ENCODE measurements around the gene COX7C.
"Not testable (repeated sequence)": the region's sequence is repeated elsewhere in the genome, so short reads cannot be mapped to it uniquely, and the experiment has no call there.

Gene COX7C

GRCh38 chr5:86617756-86618576 lies at the start of gene COX7C:
COX7C (plus strand) TSS chr5:86617941; CDS start chr5:86618056, 115 bp downstream.
- DNase-seq = peak; percentile 97

DNA sequence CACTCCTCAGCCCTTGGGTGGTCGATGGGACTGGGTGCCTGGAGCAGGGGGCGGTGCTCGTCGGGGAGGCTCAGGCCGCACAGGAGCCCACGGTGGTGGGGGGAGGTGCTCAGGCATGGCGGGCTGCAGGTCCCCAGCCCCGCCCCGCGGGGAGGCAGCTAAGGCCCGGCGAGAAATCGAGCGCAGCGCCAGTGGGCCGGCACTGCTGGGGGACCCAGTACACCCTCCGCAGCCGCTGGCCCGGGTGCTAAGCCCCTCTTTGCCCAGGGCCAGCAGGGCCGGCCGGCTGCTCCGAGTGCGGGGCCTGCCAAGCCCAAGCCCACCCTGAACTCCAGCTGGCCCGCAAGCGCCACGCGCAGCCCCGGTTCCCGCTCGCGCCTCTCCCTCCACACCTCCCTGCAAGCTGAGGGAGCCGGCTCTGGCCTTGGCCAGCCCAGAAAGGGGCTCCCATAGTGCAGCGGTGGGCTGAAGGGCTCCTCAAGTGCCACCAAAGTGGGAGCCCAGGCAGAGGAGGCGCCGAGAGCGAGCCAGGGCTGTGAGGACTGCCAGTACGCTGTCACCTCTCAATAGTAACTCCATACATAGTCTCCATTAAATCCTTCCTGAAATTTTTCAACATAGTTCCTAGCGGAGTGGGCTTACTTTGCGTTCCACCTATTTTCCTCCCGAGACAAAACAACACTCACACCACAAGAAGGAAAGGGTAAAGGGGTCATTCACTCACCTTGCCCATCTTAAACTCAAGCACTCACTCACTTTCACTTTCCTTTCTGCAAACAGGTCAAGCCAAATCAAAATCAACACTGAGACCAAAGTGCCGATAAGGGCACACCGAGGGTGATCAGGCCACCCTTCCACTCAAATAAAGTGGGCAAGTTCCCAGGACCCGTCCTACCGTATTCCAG lies 48.0 kb upstream of the COX7C start:
- not testable (repeated sequence) for DNase-seq

DNA sequence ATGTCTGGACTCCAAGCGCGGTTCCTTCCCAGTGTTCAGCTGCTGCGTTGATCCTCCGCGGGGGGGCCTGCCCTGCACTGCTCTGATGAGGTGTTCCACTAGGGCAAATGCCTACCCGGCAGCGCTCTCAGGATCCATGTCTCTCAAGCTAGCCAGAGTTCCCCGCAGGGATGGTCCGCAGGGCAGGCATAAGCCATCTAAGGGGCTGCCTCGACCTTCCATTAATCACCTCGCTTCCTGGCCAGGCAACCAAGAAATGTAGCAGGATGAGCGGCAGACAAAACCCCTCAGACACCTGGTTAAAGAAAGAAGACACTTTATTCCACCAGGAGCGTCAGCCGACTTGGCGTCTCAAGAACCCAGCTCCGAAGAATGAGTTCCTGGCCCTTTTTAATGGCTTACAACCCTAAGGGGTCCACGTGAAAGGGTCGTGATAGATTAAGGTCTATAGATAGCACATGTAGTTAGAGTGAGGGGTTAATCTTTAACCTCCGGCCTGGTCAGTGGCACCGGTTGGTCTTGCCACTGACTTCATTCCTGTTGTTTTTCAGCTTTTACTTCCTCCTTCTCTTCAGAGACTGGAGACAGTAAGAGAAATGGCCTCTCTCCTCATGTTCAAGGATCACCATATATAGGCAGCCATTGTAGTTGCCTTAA lies 47.2 kb upstream of the COX7C start:
- peak; percentile 35 for DNase-seq

- not testable (repeated sequence) for DNase-seq
Observed at GRCh38 chr5:86571109-86571508, 46.6 kb upstream of the COX7C start.

DNA sequence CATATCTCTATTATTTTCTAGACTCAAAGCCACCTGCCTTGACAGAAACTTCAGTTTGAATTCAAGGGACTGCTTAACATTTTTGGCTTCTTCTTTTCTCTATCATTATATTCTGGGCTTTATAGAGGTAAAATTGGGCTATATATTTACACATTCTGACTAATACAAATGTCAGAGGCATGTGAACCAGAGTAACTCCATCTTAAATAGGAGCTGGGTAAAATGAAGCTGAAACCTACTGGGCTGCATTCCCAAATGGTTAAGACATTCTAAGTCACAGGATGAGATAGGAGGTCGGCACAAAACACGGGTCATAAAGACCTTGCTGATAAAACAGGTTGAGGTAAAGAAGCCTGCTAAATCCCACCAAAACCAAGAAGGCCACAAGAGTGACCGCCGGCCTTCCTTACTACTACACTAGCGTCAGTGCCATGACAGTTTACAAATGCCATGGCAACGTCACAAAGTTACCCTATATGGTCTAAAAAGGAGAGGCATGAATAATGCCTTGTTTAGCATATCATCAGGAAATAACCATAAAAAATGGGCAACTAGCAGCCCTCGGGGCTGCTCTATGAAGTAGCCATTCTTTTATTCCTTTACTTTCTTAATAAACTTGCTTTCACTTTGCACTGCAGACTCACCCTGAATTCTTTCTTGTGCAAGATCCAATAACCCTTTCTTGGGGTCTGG lies 44.8 kb upstream of the COX7C start:
- no peak for DNase-seq

DNA sequence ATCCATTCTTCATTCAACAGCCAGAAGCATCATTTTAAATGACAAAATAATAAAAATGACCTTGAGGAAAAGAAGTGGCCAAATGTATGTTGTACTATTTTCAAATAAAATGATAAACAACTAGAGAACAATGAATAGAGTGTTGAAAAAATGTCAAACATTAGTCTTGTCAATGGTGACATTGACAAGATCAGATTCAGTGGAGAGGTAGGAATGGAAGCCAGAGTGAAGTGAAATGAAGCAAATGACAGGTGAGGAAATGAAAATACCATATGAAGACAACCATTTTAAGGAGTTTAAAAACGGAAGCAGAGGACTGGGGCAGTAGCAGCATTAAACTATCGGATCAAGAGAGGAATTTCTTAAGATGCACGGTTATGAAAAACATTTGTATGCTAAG lies 38.2 kb upstream of the COX7C start:
- no peak for DNase-seq

DNA sequence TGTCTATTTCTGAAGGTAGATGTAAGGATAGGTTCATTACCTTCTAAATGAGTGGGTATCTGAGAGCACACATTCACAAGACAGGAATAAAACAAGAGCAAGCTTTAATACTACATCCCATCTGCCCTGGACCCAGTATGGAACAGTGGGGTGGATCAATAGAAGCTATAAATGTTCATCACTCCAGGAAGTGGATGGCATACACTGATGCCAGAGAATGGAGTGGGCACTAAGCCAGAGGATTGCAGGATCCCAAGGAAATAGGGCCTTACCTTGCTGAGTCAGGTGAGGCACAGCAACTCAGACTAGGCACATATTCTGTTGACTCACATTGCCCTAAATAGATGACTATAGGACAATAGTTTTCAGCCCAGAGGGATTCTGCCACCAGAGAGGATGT lies 21.3 kb upstream of the COX7C start:
- DNase-seq = no peak

- no peak for DNase-seq
Observed at GRCh38 chr5:86605881-86606280, 11.9 kb upstream of the COX7C start.

- no peak for DNase-seq
Observed at GRCh38 chr5:86613455-86613854, 4.3 kb upstream of the COX7C start.

DNA sequence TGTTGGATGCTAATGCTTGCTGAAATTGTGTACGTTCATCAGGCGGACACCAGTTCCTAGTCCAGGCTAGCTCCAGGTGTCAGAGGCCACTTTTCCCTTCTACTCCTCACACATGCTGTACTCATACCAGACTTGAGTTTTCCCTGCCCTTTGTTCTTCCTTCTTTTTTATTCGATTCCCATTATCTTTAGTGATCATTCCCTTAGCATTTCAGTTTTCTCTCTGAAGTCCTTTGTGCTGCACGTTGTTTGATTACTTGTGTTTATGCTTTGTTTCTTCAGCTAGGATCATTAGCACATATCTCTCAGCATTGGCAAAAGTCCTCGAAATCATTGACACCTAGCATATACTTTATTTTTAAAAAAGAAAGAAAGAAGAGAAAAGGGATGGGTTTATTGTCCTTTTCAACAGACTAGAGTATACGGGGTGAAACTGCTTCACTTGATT lies 409 bp upstream of the COX7C start:
- no peak for DNase-seq

DNA sequence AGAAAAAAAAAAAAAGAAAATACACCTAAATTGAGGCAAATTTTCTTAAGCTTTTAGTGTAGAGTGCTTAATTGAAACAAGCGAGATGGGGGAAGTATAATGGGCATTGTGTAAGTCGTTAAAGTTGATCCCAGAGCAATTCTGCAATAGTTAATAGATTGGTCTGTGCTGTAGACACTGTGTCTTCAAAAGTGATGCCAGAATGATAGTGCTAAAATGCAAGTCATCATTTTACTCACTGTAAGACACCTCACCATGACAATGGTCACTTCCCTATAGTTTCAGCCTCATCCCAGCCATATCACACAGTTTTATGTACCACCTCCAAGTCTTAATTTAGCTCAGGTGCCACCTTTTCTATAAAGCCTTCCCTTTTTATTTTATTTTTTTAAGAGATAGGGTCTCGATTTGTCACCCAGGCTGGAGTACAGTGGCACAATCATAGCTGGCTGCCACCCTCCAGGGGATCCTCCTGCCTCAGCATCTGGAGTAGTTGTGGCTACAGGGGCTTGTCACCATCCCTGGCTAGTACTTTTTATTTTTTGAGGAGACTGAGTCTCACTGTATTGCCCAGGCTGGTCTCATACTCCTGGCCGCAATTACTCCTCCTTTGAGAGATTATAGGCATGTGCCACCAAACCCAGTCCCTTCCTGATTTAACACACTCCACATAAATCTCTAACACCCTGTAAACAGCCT lies 6.2 kb downstream of the COX7C start:
- no peak for DNase-seq

DNA sequence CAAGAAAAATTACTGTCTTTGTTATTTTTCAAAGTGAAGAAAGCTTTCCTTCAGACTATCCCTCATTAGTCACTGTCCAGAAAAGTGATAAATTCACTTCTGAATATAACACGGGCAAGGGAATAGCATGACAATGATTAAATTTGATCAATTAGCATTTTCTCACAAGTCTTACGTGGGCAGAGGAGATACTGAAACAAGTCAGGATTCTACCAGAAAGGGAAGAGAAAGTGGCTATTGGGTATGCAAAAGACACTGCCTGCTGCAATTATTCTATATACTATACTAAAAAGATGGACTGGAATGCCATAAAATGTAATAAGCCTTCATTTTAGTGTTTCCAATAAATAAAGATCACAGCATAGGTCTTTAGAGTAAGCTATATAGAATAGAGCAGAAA lies 7.4 kb downstream of the COX7C start:
- DNase-seq = no peak

DNA sequence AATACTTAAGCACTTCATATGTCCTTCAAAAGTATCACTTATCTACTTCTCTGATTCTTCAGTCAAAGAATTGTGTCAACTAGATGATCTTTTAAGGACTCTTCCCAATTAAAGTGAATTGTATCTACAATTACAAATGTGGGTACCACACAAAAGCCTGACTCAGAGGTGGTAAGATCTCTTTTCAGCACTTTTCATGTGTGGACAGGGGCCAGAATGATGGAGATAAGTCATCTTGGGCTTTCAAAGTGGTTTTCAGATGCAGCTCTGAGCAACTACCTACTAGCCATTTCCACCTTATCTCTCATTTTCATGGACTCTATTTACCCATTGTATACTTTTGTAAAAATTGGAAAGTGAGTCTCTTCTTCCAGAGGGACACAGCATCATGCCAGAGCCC lies 8.4 kb downstream of the COX7C start:
- DNase-seq = no peak

DNA sequence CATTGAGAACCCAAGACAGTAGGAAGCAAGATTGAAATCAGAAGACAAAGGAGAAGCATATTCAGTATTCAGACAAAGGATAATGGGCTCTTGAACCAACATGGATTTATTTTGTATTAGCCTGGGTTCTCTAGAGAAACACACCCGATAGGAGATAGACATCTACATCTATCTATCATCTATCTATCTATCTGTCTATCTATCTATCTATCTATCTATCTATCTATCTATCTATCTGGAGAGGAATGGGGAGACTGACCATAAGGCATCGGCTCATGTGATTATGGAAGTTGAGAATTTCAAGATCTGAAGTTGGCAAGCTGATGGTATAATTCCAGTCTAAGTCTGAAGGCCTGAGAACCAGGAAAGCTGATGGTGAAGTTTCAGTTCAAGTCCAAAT lies 13.4 kb downstream of the COX7C start:
- no peak for DNase-seq

DNA sequence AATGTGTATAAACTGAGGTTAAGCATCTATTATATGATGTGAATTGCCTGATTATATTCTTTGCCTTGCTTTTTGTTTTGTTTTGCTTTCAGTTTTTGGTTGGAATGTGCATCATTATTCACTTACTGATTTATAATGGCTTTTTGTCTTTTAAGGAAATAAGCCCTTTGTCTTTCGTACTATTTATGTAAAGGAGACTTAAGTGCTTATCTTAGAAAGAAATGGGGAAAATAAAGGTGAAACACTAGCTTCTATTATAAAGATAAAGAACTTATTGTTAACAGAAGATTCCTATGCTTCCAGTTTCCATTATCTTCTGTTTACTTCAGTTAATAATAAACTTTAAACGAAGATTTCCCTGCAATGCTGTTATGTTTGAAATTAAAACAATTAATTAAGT lies 23.3 kb downstream of the COX7C start:
- no peak for DNase-seq

DNA sequence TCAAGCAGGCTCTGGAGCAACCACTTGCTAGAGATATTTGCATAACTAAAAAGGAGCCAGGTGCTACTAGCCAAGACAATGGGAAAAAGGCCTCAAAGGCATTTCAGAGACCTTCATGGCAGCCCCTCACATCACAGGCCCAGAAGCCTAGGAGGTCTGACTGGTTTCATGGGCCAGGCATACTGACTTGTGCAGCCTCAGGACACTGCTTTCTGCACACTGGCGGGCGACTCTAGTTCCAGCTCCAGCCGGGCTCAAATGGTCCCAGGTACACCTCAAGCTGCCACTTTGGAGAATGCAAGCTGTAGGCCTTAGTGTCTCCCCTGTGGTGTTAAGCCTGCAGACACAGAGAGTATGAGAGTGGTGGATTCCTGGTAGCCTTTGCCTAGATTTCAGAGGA lies 27.1 kb downstream of the COX7C start:
- no peak for DNase-seq

DNA sequence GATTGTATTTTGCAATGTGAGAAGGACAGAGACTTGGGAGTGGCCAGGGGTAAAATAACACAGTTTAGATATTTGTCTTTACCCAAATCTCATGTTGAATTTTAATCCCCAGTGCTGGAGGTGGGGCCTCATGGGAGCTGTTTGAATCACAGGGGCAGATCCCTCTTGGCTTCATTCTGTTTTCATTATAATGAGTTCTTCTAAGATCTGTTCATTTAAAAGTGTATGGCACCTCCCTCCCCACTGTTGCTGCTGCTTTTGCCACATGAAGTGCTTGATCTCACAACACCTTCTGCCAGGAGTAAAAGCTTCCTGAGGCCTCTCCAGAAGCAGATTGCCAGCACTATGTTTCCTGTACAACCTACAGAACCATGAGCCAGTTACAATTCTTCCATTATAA lies 28.1 kb downstream of the COX7C start:
- DNase-seq = no peak

GRCh38 chr5:86646671-86647070 lies 28.9 kb downstream of the COX7C start:
- DNase-seq = no peak

- DNase-seq = no peak
Observed at GRCh38 chr5:86649832-86650505, 32.2 kb downstream of the COX7C start.

- not testable (repeated sequence) for DNase-seq
Observed at GRCh38 chr5:86660771-86661170, 43.0 kb downstream of the COX7C start.

GRCh38 chr5:86664173-86664572 lies 46.4 kb downstream of the COX7C start:
- DNase-seq = no peak

Data from NCI-H774 (cell line).